Measurements from ENCODE around the gene PRPF19. TPM values are rescaled to one million over a fixed set of nuclear protein-coding genes. Genes with fewer than 3 reads are reported as not detected.

The PRPF19 gene
- total and polyA plus RNA-seq, 2 of the 13 experiments (the other 11 are each of a cell fraction or from before 2014, with no cell fraction given) = 27.4 to 91.1 TPM

DNA sequence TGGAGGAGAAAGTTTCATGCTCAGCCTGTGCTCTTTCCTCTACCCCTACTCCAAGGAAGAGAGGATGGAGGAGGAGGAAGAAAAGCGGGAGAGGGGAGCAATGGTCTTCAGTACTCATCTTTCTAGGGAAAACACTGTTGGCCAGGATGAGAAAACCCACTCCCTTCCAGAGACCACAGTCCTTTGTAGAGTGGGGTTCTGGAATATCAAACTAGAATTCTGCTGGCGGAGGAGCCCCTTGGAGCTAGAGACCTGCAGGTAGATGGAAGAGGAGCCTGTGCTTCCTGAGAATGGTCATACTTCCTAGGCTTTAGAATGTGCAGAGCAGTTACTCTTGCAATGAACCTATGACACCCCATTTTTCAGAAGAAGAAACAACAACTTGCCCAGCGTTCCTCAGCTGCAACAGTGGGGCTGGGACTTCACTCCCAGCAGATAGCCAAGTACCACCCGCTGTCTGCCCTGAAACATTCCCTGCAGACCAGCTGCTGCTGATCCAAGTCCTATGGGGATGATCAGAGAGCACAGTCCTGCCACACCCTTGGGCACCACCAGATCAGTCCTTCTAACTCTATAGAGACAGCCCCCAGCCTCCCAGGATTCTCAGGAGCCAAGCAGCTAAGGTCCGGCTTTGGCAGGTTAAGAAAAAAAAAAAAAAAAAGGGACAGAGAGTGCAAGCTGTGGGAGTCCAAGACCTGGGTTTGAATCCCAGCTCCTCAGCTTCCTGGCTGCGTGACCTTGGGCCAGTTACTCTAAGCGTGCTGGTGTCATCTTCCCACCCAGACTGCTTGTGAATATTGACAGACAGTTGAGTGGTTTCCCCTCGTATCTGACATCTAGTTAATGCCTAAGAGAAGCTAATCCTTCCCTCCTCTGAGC is 51.3 kb downstream of the PRPF19 start:
- no TSS peak for BruUV-seq (replicated peaks)
- DNase-seq (ENCODE audit: low spot score) = no peak
- intact Hi-C loops (cut with micrococcal nuclease; ENCODE audit: unreplicated experiment) = no loop called here
- ChIA-PET CTCF (ENCODE audit: low intra/inter-chr PET ratio, low total read pairs) (no interaction called here), POLR2A (interaction anchor here (0.7 to 2.6 kb wide), 7 partner anchors 10 to 1186 kb away, joined by 3 to 26 read pairs (median 4); partner anchors contain the start of gene PRPF19)
- Histone ChIP-seq H4K20me1 (ENCODE audit: insufficient read depth, low read length) (no peaks in the 10 kb centered on the region), H3K9ac (ENCODE audit: insufficient read depth, low read depth, low read length) (peak overlapping the region; percentile 23; the same call in 1 of the 2 replicates), H3K27me3 (ENCODE audit: control insufficient read depth in 1 of 2, insufficient read depth in 2 of 2, low read length in 2 of 2) (no peaks in the 10 kb centered on the region), H3K27ac (ENCODE audit: extremely low read length, insufficient read depth, low read length) (peak overlapping the region; percentile 72), H3K4me3 (replicated peaks in 1 of 3; ENCODE audit: insufficient read depth in 1 of 3, low read depth in 2 of 3, low read length in 3 of 3) (peak overlapping the region; percentile 21 to 49 (median 41)), H2AFZ (ENCODE audit: low read length) (no peak overlapping the region), H3K4me2 (ENCODE audit: low read depth, low read length) (peak overlapping the region; percentile 81), H3K4me1 (ENCODE audit: insufficient read depth, low read length) (peaks cover 63% of the 10 kb centered on the region), H3K79me2 (ENCODE audit: insufficient read depth, low read length) (no peaks in the 10 kb centered on the region), H3K9me3 (ENCODE audit: low read length) (no peaks in the 10 kb centered on the region), H3K36me3 (replicated peaks in 1 of 2; ENCODE audit: control insufficient read depth in 1 of 2, insufficient read depth in 2 of 2, low read length in 2 of 2) (peaks cover 10 to 21% of the 10 kb centered on the region in 2 experiments; a peak in 4 of 5 replicates)
- TF ChIP-seq KLF11 (CRISPR knock-in tag; IDR thresholded peaks at IDR 0.05) = no peak
- 0 out of 2 replicates have a peak, but pooled peaks have one; percentile 8 for TF ChIP-seq PHF21A (CRISPR knock-in tag; IDR thresholded peaks at IDR 0.05)
- TF ChIP-seq BORCS8-MEF2B (CRISPR knock-in tag; IDR thresholded peaks at IDR 0.05) = 0 out of 2 replicates have a peak, but pooled peaks have one; percentile 4
- TF ChIP-seq NFRKB (IDR thresholded peaks at IDR 0.05) = no peak
- 0 out of 2 replicates have a peak, but pooled peaks have one; percentile 39 for TF ChIP-seq ZNF44 (CRISPR knock-in tag; IDR thresholded peaks at IDR 0.05)
- TF ChIP-seq, protein P1, sequence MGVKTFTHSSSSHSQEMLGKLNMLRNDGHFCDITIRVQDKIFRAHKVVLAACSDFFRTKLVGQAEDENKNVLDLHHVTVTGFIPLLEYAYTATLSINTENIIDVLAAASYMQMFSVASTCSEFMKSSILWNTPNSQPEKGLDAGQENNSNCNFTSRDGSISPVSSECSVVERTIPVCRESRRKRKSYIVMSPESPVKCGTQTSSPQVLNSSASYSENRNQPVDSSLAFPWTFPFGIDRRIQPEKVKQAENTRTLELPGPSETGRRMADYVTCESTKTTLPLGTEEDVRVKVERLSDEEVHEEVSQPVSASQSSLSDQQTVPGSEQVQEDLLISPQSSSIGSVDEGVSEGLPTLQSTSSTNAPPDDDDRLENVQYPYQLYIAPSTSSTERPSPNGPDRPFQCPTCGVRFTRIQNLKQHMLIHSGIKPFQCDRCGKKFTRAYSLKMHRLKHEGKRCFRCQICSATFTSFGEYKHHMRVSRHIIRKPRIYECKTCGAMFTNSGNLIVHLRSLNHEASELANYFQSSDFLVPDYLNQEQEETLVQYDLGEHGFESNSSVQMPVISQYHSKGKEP (CRISPR knock-in tag; IDR thresholded peaks at IDR 0.05) = no peak
- TF ChIP-seq YY1 (IDR thresholded peaks at IDR 0.05; ENCODE audit: insufficient read depth, insufficient replicate concordance, low read depth, low read length) = no peak
- WGBS (ENCODE audit: low lambda C conversion rate) = 29% methylated on average over 7 of the region's 8 CpGs
- FAIRE-seq = no peak
- ATAC-seq = peak; percentile 21
- in situ Hi-C loops (cut with HindIII; ENCODE audit: extremely low pct_ligation_motif_present, low pct_unique_long_range_greater_than_20kb) = no loop called here

Measured in HepG2 (cell line).